ENCODE measurements around the gene RUSC1.
"Not testable (repeated sequence)": the region's sequence is repeated elsewhere in the genome, so short reads cannot be mapped to it uniquely, and the experiment has no call there.

The RUSC1 gene

GRCh38 chr1:155320661-155321617 lies at the start of gene RUSC1:
RUSC1 (plus strand) TSS chr1:155320894; CDS start chr1:155321774, 880 bp downstream.
- FAIRE-seq = no peak

- no peak for FAIRE-seq
These were observed 48.0 kb upstream of the RUSC1 start for GRCh38 chr1:155272466-155273342.

GRCh38 chr1:155273343-155274245 lies 47.1 kb upstream of the RUSC1 start, which contains the start of gene CLK2:
CLK2 (minus strand) TSS chr1:155273504; CDS start chr1:155270977, 2,527 bp downstream.
- FAIRE-seq = peak; percentile 93

GRCh38 chr1:155277070-155277901 lies 43.4 kb upstream of the RUSC1 start, which contains the start of gene HCN3:
HCN3 (plus strand) TSS chr1:155277463; CDS start chr1:155277591, 128 bp downstream.
- peak; percentile 62 for FAIRE-seq

GRCh38 chr1:155277902-155278688 lies 42.6 kb upstream of the RUSC1 start:
- FAIRE-seq = no peak

- FAIRE-seq = no peak
These were observed 42.0 kb upstream of the RUSC1 start for GRCh38 chr1:155278689-155279160.

- no peak for FAIRE-seq
These were observed 41.4 kb upstream of the RUSC1 start for GRCh38 chr1:155279268-155279667.

GRCh38 chr1:155282488-155283091 lies 38.1 kb upstream of the RUSC1 start:
- FAIRE-seq = no peak

GRCh38 chr1:155284476-155284875 lies 36.2 kb upstream of the RUSC1 start:
- no peak for FAIRE-seq

GRCh38 chr1:155285063-155285462 lies 35.6 kb upstream of the RUSC1 start:
- FAIRE-seq = no peak

- no peak for FAIRE-seq
These were observed 35.1 kb upstream of the RUSC1 start for GRCh38 chr1:155285631-155286044.

- no peak for FAIRE-seq
These were observed 34.1 kb upstream of the RUSC1 start for GRCh38 chr1:155286544-155286943.

- no peak for FAIRE-seq
These were observed 32.6 kb upstream of the RUSC1 start for GRCh38 chr1:155287987-155288543.

- not testable (repeated sequence) for FAIRE-seq
These were observed 29.7 kb upstream of the RUSC1 start for GRCh38 chr1:155291006-155291405.

- FAIRE-seq = no peak
These were observed 27.5 kb upstream of the RUSC1 start for GRCh38 chr1:155293086-155293749.

- no peak for FAIRE-seq
These were observed 26.0 kb upstream of the RUSC1 start for GRCh38 chr1:155294520-155295182.

GRCh38 chr1:155295183-155295941 lies 25.3 kb upstream of the RUSC1 start:
- FAIRE-seq = no peak

- FAIRE-seq = no peak
These were observed 24.8 kb upstream of the RUSC1 start for GRCh38 chr1:155295942-155296267.
